Ureter (tissue), 1 donor: Measurements from ENCODE around the gene GJD4. TPM values are rescaled to one million over a fixed set of nuclear protein-coding genes. Genes with fewer than 3 reads are reported as not detected.

ENCODE experiments used
- DNase-seq: peaks from one replicate; pipeline ENCODE4 v3.0.0-alpha.2; 2020; ENCODE audit warnings: low spot score
- total RNA-seq: library from RNA; stranded (reverse); gene quantifications from one replicate; pipeline ENCODE4 v1.2.4, GENCODE V29; 2023
- donor health status: DM: yes; HTN: yes; CAD: no.

Gene GJD4
- total RNA-seq, 1 donor from 2014 or later, result not detected

DNA sequence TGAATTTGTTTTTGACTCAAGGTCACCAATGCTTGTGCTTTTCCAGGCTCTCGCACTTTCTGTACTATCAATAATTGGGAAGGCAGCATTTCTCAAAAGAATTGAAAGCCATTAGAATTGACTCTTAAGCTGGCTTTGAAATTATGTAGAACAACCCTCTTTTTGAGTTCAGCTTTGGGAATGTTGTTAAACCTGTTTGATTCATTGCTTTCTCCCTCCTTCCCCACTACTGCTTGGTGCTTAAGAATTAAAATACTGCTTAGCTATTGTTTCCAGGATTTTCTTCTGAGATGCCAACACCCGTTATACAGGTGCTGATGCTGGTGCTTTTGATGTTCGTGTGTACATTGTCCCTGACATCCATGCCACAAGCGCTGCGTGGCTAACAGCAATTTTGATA, 52.5 kb downstream of the GJD4 start:
- DNase-seq, result no peak

Other genes starting within 250 kb of the GJD4 start
- gene FZD8, start 37.0 kb downstream of the GJD4 start, total RNA-seq, result 2.6 TPM